Mucosa of rectum (tissue), 2 donors: ENCODE data around the gene ATPAF2.

ENCODE experiments used
- H3K27ac ChIP-seq, 2 donors: one replicate each; pipeline ENCODE4 v1.7.0; 2013; ENCODE audit warnings: inconsistent platforms in 2 of 2, low read depth in 2 of 2, low read length in 2 of 2
- H3K27me3 ChIP-seq, 2 donors: one replicate each; pipeline ENCODE4 v1.7.0; 2013; ENCODE audit warnings: low read length in 2 of 2; ENCODE audit not compliant: control insufficient read depth in 2 of 2, insufficient read depth in 2 of 2
- H3K36me3 ChIP-seq, 2 donors: one replicate each; pipeline ENCODE4 v1.7.0; 2013; ENCODE audit warnings: low read length in 2 of 2; ENCODE audit not compliant: control insufficient read depth in 2 of 2, insufficient read depth in 2 of 2
- H3K4me1 ChIP-seq, 2 donors: one replicate each; pipeline ENCODE4 v1.7.0; 2013; ENCODE audit warnings: low read length in 2 of 2, mild to moderate bottlenecking in 1 of 2; ENCODE audit not compliant: control insufficient read depth in 2 of 2, insufficient read depth in 2 of 2
- H3K4me3 ChIP-seq, 2 donors: one replicate each; pipeline ENCODE4 v1.7.0; 2013; ENCODE audit warnings: low read length in 2 of 2
- H3K9ac ChIP-seq, 2 donors: one replicate each; pipeline ENCODE4 v1.7.0; 2013; ENCODE audit warnings: low read length in 2 of 2, low read depth in 1 of 2, mild to moderate bottlenecking in 1 of 2
- H3K9me3 ChIP-seq, 2 donors: one replicate each; pipeline ENCODE4 v1.7.0; 2013; ENCODE audit warnings: low read length in 2 of 2; ENCODE audit not compliant: control insufficient read depth in 2 of 2
- donor health status: healthy.
- donor health status: Normal muscosa, but diverticular disease.

Gene ATPAF2

DNA sequence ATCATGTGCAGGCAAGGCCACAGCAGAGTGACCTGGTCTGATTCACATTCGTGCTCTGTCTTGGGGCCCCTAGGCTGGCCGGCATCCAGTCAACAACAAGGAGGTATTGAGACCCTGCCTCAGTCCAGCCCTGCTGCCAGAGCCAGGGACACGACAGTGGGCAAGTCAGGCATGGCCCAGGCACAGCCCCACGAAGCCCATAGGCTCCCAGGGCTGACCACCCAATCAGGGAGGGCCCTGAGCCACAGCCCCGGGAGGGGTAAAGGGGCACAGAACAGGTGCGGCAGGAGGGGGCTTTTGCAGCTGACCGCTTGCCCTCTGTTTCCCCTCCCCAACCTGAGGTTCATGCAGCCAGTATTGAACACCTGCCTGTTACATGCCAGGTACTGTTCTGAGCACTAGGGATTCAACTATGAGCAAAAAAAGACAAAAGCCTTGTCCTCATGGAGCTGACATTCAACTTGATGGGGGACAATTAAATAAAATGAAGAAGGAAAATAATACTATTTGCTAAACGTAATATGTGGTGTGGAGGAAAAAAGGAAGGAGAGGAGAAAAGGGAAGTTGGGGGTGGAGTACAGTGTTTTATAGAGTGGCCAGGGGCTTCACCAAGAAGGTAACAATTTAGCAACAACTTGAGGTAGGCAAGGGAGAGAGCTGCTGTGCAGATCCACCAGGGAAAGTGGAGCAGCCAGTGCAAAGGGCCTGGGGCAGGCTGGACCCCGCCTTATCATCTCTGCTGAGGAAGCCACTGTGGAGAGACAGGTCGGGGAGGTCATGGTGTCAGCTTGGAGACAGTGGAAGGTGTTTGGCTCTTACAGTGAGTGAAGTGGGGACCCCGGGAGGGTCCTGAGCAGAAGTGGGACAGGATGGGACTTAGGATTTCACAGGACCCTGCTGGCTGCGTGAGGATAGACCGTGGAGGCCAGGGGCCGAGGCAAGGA is 60.2 kb downstream of the ATPAF2 start:
- Histone ChIP-seq H3K4me1 (no peaks in the 10 kb centered on the region), H3K9me3 (no peaks in the 10 kb centered on the region), H3K4me3 (no peak overlapping the region), H3K27ac (no peak overlapping the region), H3K9ac (no peak overlapping the region), H3K27me3 (no peaks in the 10 kb centered on the region), H3K36me3 (no peaks in the 10 kb centered on the region)

DNA sequence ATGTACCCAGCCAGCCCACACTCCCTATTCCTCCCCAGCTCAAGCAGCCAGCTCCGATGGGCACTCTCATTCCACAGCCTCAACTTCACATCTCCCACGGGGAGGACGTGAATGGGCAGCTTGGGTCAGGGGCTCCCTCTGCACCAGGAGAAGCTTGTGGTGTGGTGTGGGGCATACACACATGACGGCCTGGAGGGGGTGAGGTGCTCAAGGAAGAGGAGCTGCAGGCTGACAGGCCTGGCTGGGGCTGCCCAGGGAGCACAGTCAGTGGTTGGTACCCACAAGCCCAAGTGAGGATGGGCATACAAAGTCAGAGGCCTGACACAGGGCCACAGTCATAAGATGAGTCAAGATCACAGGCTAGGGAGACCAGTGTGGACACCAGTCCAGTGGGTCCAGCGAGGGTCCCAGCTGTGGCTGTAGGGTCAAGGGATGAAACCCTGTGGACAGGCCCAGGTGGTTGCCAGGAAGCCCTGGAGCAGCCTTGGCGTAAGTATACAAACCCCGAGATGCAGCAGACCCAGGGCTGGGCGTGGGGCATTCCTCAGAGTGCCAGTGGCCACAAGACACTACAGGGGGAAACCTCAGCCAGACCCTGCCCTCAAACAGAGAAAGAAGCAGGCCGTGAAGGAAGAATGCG is 61.9 kb downstream of the ATPAF2 start:
- no peak overlapping the region for H3K9ac ChIP-seq
- H3K4me1 ChIP-seq, result peaks cover 4 to 7% of the 10 kb centered on the region in 2 donors
- no peak overlapping the region for H3K4me3 ChIP-seq
- no peaks in the 10 kb centered on the region for H3K36me3 ChIP-seq
- no peaks in the 10 kb centered on the region for H3K27me3 ChIP-seq
- H3K9me3 ChIP-seq, result no peaks in the 10 kb centered on the region
- H3K27ac ChIP-seq, result no peak overlapping the region

- H3K4me3 ChIP-seq, result no peak overlapping the region
- no peak overlapping the region for H3K27ac ChIP-seq
- H3K4me1 ChIP-seq, result peaks cover 15 to 21% of the 10 kb centered on the region in 2 donors
- H3K27me3 ChIP-seq, result no peaks in the 10 kb centered on the region
- H3K9ac ChIP-seq, result no peak overlapping the region
- H3K36me3 ChIP-seq, result no peaks in the 10 kb centered on the region
- no peaks in the 10 kb centered on the region for H3K9me3 ChIP-seq
These were observed 63.5 kb downstream of the ATPAF2 start for GRCh38 chr17:17975436-17975835.

- Histone ChIP-seq H3K4me3 (peak overlapping the region; percentile 68 to 81), H3K9me3 (no peaks in the 10 kb centered on the region), H3K4me1 (peaks cover 17 to 23% of the 10 kb centered on the region in 2 donors), H3K27me3 (no peaks in the 10 kb centered on the region), H3K9ac (peak overlapping the region; percentile 28 to 29), H3K36me3 (no peaks in the 10 kb centered on the region), H3K27ac (no peak overlapping the region)
These were observed 66.1 kb downstream of the ATPAF2 start for GRCh38 chr17:17972952-17973254.

DNA sequence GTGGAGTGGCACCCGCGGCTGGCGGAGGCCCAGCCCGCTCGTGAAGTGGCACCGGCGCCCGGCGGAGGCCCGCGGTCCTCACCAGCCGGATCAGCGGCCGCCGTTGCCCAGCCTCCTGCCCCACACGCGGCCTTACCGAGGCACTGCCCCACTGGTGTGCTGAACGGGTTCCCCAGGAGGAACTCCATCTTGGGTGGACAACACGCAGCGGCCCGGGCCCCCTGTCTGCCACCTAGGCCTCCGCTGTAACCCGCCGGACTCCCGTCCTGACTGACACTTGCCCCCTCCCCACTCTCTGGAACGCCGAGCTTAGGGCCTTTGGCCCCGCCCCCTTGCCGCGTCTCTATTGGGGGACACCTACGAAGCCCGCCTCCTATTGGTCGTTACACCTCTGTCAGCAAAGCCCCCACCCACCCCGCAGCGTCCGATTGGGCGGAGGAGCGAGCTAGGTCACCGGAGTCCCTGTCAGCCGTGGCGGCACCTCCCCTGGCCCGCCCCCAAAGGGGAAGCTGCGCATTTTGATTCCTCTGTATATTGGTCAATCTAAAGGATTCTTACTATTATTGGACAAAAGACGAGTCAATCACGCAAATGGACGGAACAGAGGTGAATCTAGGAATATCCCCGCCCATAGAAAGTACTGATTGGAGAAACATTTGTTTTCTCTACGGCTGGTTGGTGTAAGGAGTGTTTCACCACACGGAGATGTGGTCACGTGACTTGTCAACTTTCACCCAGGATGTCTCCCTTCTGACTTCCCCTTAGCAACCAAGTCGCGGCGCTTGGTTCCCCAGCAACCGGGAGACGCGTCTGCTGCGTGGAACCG is 66.6 kb downstream of the ATPAF2 start, which contains the start of the genes DRC3 and TOM1L2:
Gene DRC3 (plus strand): TSS at position 737 of the 826 bp plus-strand sequence. CDS start 4,737 bp downstream, outside the sequence.
Gene TOM1L2 (minus strand): TSS at position 275 of the 826 bp plus-strand sequence. CDS start 87 bp downstream, at position 188.
- Histone ChIP-seq H3K9ac (peak within 1 kb of the TSS; percentile 69 to 77), H3K4me1 (peaks cover 17 to 23% of the 10 kb centered on the region in 2 donors), H3K4me3 (peak within 1 kb of the TSS; percentile 71 to 84), H3K9me3 (no peaks in the 10 kb centered on the region), H3K27ac (peak within 1 kb of the TSS; percentile 77 to 86), H3K36me3 (no peaks in the 10 kb centered on the region), H3K27me3 (no peaks in the 10 kb centered on the region)

GRCh38 chr17:17971431-17972125 is 67.4 kb downstream of the ATPAF2 start:
- Histone ChIP-seq H3K27me3 (no peaks in the 10 kb centered on the region), H3K4me3 (peak overlapping the region; percentile 71 to 84), H3K9ac (peak overlapping the region; percentile 69 to 77), H3K4me1 (peaks cover 17 to 23% of the 10 kb centered on the region in 2 donors), H3K36me3 (no peaks in the 10 kb centered on the region), H3K9me3 (no peaks in the 10 kb centered on the region), H3K27ac (peak overlapping the region; percentile 77 to 86)

DNA sequence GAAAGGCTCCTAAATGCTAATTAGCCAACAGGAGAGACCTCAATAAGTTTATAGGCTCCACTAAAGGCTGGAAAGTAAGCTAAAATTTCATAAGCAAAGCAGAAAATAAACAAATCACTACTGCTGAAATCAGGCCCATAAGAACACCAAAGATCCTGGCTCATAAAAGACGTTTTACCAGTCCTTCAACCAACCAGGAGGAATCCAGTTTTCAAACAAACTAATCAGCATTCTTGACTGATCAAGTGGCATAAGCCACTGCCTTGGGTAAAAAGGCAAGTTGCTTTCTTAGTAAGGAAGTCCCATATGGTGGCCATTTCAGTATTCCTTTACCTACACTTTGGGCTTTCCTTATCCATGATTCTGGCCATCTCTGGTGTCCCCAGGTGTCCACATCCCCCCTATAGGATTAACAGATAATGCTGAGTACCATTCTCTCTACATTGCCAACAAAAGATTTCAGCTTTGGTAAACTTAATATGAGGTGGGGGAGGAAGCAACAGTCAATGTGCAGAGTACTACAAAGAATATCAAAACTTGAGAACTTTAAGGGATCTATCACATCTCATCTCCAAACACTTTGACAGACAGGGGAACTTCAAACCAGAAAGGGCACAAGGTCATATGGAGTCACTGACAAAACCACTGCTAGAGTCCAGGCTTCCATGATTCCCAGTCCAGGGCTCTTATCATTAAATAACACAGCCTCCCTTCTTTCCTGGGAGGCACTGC is 68.1 kb downstream of the ATPAF2 start:
- Histone ChIP-seq H3K27me3 (no peaks in the 10 kb centered on the region), H3K27ac (peak overlapping the region in 1 of 2 donors; percentile 86), H3K36me3 (no peaks in the 10 kb centered on the region), H3K4me1 (peaks cover 17 to 23% of the 10 kb centered on the region in 2 donors), H3K9ac (peak overlapping the region; percentile 69 to 77), H3K4me3 (peak overlapping the region; percentile 71 to 84), H3K9me3 (no peaks in the 10 kb centered on the region)
